B cell (primary cell): ENCODE measurements around the gene BEAN1. TPM values are rescaled to one million over a fixed set of nuclear protein-coding genes. Genes with fewer than 3 reads are reported as not detected.

ENCODE experiments used
- ATAC-seq: fragments of 200-7000 bp; cut with Tn5 transposase; one replicate; pipeline ENCODE4 v1.10.0; 2021; ENCODE audit warnings: low read depth, mild to moderate bottlenecking, moderate number of reproducible peaks, moderate library complexity
- CTCF ChIA-PET: fragments of 350-600 bp; sonication (Branson Sonifier 250); formaldehyde crosslinking; loops from one replicate; lab custom pipeline; 2021; ENCODE audit warnings: antibody characterized with exemption, inconsistent platforms; lab: Charles Lee
- POLR2A ChIA-PET: fragments of 350-600 bp; sonication (Branson Sonifier 250); formaldehyde crosslinking; loops from one replicate; lab custom pipeline; 2021; ENCODE audit warnings: antibody characterized with exemption; lab: Charles Lee
- DNase-seq: peaks from one replicate; pipeline ENCODE4 v3.0.0; 2013
- H2AFZ ChIP-seq: 2 replicates; pipeline ENCODE4 v1.6.1; 2012; ENCODE audit warnings: mild to moderate bottlenecking, low read depth, low read length; ENCODE audit not compliant: insufficient read depth, poor library complexity, severe bottlenecking
- H3K27ac ChIP-seq, 2 donors: 1 replicate in 1 of 2; 2 replicates in 1 of 2; pipeline ENCODE4 v1.5.1; 2012 to 2013; ENCODE audit warnings: low read length in 2 of 2, mild to moderate bottlenecking in 2 of 2, moderate library complexity in 1 of 2
- H3K27me3 ChIP-seq, 4 experiments: fragments of 200-600 bp in 1 of 4; sonication (generic) in 1 of 4; replicated peaks in 1 of 4; 1 replicate in 2 of 4; 2 replicates in 2 of 4; pipeline versions ENCODE4 v1.6.1 to v1.7.0; 2013 to 2016; ENCODE audit warnings: low read length in 3 of 4, mild to moderate bottlenecking in 2 of 4, mixed read lengths in 1 of 4, moderate library complexity in 1 of 4; ENCODE audit not compliant: insufficient read depth in 4 of 4, control insufficient read depth in 3 of 4; ENCODE audit errors: control extremely low read depth in 1 of 4
- H3K36me3 ChIP-seq, 2 experiments: replicated peaks in 1 of 2; 1 replicate in 1 of 2; 2 replicates in 1 of 2; pipeline versions ENCODE4 v1.6.1 to v1.7.1; 2013; ENCODE audit warnings: low read length in 1 of 2; ENCODE audit not compliant: insufficient read depth in 2 of 2, control insufficient read depth in 1 of 2; ENCODE audit errors: control extremely low read depth in 1 of 2, extremely low read depth in 1 of 2
- H3K4me1 ChIP-seq, 2 donors: fragments of 200-600 bp in 1 of 2; sonication (generic) in 1 of 2; 1 replicate in 1 of 2; 2 replicates in 1 of 2; pipeline versions ENCODE4 v1.5.1 to v1.6.1; 2013 to 2017; ENCODE audit warnings: low read length in 2 of 2; ENCODE audit not compliant: control insufficient read depth in 2 of 2, insufficient read depth in 2 of 2
- H3K4me2 ChIP-seq: replicated peaks from 2 replicates; pipeline ENCODE3; 2012; ENCODE audit warnings: mild to moderate bottlenecking, low read depth, low read length; ENCODE audit not compliant: poor library complexity, severe bottlenecking
- H3K4me3 ChIP-seq, 5 experiments: fragments of 200-600 bp in 1 of 5; sonication (generic) in 1 of 5; 1 replicate in 3 of 5; 2 replicates in 2 of 5; pipeline versions ENCODE4 v1.5.1 to v1.7.0; 2011 to 2016; ENCODE audit warnings: low read length in 4 of 5, mild to moderate bottlenecking in 4 of 5, low read depth in 2 of 5, control low read depth in 1 of 5, moderate library complexity in 1 of 5; ENCODE audit not compliant: insufficient read depth in 1 of 5; ENCODE audit errors: control extremely low read depth in 1 of 5, extremely low read depth in 1 of 5
- H3K79me2 ChIP-seq: fragments of 200-600 bp; sonication (generic); one replicate; pipeline ENCODE4 v1.6.0; 2016; ENCODE audit warnings: low read length; ENCODE audit not compliant: control insufficient read depth, insufficient read depth
- H3K9ac ChIP-seq: fragments of 200-600 bp; sonication (generic); 2 replicates; pipeline ENCODE4 v1.6.1; 2017; ENCODE audit warnings: mild to moderate bottlenecking, low read length, moderate library complexity
- H3K9me3 ChIP-seq, 3 donors: one replicate each; pipeline versions ENCODE4 v1.6.1 to v1.7.1; 2013; ENCODE audit warnings: low read length in 2 of 3; ENCODE audit not compliant: control insufficient read depth in 2 of 3, insufficient read depth in 1 of 3; ENCODE audit errors: control extremely low read depth in 1 of 3
- H4K20me1 ChIP-seq: 2 replicates; pipeline ENCODE4 v1.6.0; 2012; ENCODE audit warnings: mild to moderate bottlenecking, low read length; ENCODE audit not compliant: insufficient read depth, control insufficient read depth, poor library complexity, severe bottlenecking
- H3K27ac Mint-ChIP-seq: one replicate; pipeline ENCODE4 v1.8.0; 2021; ENCODE audit warnings: mixed read lengths
- H3K27me3 Mint-ChIP-seq: one replicate; pipeline ENCODE4 v1.8.0; 2021; ENCODE audit warnings: mixed read lengths
- H3K4me1 Mint-ChIP-seq: one replicate; pipeline ENCODE4 v1.8.0; 2021; ENCODE audit warnings: mixed read lengths
- H3K4me3 Mint-ChIP-seq: one replicate; pipeline ENCODE4 v1.8.0; 2021; ENCODE audit warnings: mixed read lengths
- H3K9me3 Mint-ChIP-seq: one replicate; pipeline ENCODE4 v1.8.0; 2022; ENCODE audit warnings: mixed read lengths; ENCODE audit not compliant: insufficient read depth
- EZH2 ChIP-seq: IDR thresholded peaks from 2 replicates; pipeline ENCODE4 v1.6.1; 2012; ENCODE audit warnings: borderline replicate concordance, low read depth, mild to moderate bottlenecking, moderate library complexity, low read length; ENCODE audit not compliant: insufficient read depth, poor library complexity, severe bottlenecking
- WGBS: methylation state at CpG from one replicate; pipeline ENCODE4 v1.1.5; 2013; ENCODE audit warnings: missing lambda C conversion rate; ENCODE audit not compliant: insufficient coverage; 5-methylcytosine and 5-hydroxymethylcytosine counted together
- intact Hi-C: fragments of 100-400 bp; cut with micrococcal nuclease; formaldehyde crosslinking; loops from one replicate; pipeline ENCODE4 v1.10.0; 2022
- polyA plus RNA-seq: library from polyadenylated mRNA; depleted of rRNA; stranded (reverse); fragments of >200 nt; gene quantifications from 2 replicates; pipeline ENCODE4 v1.2.3, GENCODE V29; 2012
- total RNA-seq, 2 donors: library from RNA; stranded (reverse); fragments of 120-200 nt in 1 of 2; gene quantifications; 1 replicate in 1 of 2; 2 replicates in 1 of 2; pipeline versions ENCODE4 v1.2.3 to v1.2.4, GENCODE V29; 2013 to 2022
- TF ChIP-seq, protein P1 (sequence below): fragments of 200-600 bp; IDR thresholded peaks from one replicate; pipeline ENCODE4 v1.8.0; 2022; ENCODE audit warnings: antibody characterized with exemption, mild to moderate bottlenecking

Gene BEAN1
- total and polyA plus RNA-seq, 2 donors (not counting 1 experiment from before 2014, with no cell fraction given) = not detected

DNA sequence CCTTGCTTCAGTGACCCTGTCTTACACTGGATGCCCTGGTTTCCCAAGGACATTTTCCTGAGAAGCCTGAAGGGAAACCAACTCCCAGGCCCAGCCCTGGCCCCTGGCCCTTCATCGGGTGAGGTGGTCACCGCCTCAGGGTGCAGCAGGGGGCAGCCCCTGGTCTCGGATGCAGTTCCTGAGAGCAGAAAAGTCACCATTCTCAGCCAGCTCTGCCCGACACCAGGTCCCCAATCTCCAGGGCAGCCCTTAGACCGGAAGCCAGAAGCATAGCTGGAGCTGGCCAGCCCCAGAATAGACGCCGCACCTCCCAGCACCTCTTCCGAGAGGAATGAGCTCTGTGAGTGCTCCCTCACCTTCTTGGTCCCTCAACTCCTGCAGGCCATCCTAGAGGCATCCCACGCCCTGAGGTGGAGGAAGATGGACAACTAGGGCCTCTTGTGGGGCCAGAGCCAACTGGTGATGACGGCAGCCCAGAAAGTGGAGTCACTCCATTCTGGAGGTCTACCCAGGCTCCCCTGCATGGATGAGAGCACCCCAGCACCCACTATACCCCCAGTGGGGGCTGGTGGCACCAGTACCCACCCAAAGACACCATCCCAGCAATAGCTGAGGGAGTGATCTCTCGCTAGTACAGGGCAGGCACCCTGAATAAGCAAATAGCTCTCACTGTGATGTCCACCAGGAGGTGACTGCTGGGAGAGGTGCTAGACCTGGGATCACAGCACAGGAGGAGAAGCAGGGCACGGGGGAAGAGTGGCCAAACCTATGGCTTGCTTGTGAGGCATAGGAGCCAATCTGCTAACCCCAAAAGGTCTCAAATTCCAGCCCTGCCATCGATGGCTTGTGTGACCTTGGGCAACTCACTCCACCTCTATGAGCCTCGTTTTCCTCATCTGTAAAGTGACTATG, 66.7 kb downstream of the BEAN1 start:
- Histone ChIP-seq H3K27ac (no peak overlapping the region), H3K9me3 (peaks cover 0 to 4% (median 0%) of the 10 kb centered on the region in 3 donors), H3K36me3 (no peaks in the 10 kb centered on the region), H4K20me1 (no peaks in the 10 kb centered on the region), H2AFZ (no peak overlapping the region), H3K4me3 (no peak overlapping the region), H3K27me3 (peaks cover 0 to 19% (median 0%) of the 10 kb centered on the region in 4 experiments), H3K9ac (no peak overlapping the region), H3K4me2 (no peak overlapping the region), H3K79me2 (no peaks in the 10 kb centered on the region), H3K4me1 (no peaks in the 10 kb centered on the region)
- Mint-ChIP-seq H3K4me3 (no peak overlapping the region), H3K27me3 (peaks cover 8% of the 10 kb centered on the region), H3K27ac (no peak overlapping the region), H3K9me3 (no peaks in the 10 kb centered on the region), H3K4me1 (peaks cover 4% of the 10 kb centered on the region)
- intact Hi-C loops = no loop called here
- ATAC-seq (no peak), DNase-seq (peak; percentile 4)
- TF ChIP-seq, protein P1, sequence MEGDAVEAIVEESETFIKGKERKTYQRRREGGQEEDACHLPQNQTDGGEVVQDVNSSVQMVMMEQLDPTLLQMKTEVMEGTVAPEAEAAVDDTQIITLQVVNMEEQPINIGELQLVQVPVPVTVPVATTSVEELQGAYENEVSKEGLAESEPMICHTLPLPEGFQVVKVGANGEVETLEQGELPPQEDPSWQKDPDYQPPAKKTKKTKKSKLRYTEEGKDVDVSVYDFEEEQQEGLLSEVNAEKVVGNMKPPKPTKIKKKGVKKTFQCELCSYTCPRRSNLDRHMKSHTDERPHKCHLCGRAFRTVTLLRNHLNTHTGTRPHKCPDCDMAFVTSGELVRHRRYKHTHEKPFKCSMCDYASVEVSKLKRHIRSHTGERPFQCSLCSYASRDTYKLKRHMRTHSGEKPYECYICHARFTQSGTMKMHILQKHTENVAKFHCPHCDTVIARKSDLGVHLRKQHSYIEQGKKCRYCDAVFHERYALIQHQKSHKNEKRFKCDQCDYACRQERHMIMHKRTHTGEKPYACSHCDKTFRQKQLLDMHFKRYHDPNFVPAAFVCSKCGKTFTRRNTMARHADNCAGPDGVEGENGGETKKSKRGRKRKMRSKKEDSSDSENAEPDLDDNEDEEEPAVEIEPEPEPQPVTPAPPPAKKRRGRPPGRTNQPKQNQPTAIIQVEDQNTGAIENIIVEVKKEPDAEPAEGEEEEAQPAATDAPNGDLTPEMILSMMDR = no peak
- no peak for TF ChIP-seq EZH2
- POLR2A ChIA-PET = no interaction called here
- CTCF ChIA-PET = no interaction called here
- WGBS = 95% methylated on average over 7 of the region's 14 CpGs

DNA sequence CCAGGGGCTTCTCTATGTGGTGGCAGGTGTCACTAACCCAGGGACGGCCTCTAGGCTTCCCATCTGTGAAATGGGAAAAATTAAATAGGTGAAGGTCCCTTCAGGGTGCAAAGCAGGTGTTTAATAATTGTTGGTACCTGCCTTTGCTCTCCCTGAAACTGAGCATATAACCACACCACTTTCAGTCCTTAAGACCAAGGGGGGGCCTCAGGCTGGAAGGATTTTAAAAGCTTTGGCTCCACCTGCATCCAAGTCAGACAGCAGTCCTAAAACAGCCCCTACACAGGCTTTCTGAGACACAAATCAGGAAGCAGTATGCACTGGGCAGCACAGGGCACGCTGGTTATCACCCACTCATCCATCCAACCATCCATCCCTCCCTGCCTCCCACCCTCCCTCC, 67.8 kb downstream of the BEAN1 start:
- no peak overlapping the region for H3K27ac Mint-ChIP-seq
- peaks cover 8% of the 10 kb centered on the region for H3K27me3 Mint-ChIP-seq
- no peak overlapping the region for H3K27ac ChIP-seq
- no peaks in the 10 kb centered on the region for H4K20me1 ChIP-seq
- no peak overlapping the region for H2AFZ ChIP-seq
- no peak for TF ChIP-seq EZH2
- TF ChIP-seq, protein P1 = no peak
- no peaks in the 10 kb centered on the region for H3K79me2 ChIP-seq
- ATAC-seq = no peak
- 100% methylated on average over 1 of the region's 2 CpGs for WGBS
- no peaks in the 10 kb centered on the region for H3K36me3 ChIP-seq
- no peak overlapping the region for H3K4me2 ChIP-seq
- H3K9ac ChIP-seq = no peak overlapping the region
- no peak overlapping the region for H3K4me3 Mint-ChIP-seq
- CTCF ChIA-PET = no interaction called here
- H3K27me3 ChIP-seq = peaks cover 0 to 19% (median 0%) of the 10 kb centered on the region in 4 experiments
- peaks cover 5% of the 10 kb centered on the region for H3K4me1 Mint-ChIP-seq
- DNase-seq = no peak
- H3K9me3 ChIP-seq = peaks cover 0 to 4% (median 0%) of the 10 kb centered on the region in 3 donors
- no peaks in the 10 kb centered on the region for H3K4me1 ChIP-seq
- intact Hi-C loops = no loop called here
- H3K4me3 ChIP-seq = no peak overlapping the region
- no peaks in the 10 kb centered on the region for H3K9me3 Mint-ChIP-seq
- POLR2A ChIA-PET = no interaction called here
